Panc1 (cell line): ENCODE measurements around the gene CYTL1. TPM values are rescaled to one million over a fixed set of nuclear protein-coding genes. Genes with fewer than 3 reads are reported as not detected.

Experiments
- ATAC-seq: fragments of 200-7000 bp; cut with Tn5 transposase; 2 replicates; pipeline ENCODE4 v1.9.1; 2020; ENCODE audit warnings: mild to moderate bottlenecking, moderate library complexity
- BruUV-seq: library from RNA; stranded (reverse); fragments of 400-500 nt; replicated peaks from 2 replicates; lab custom pipeline; 2021; lab: Mats Ljungman, UMichigan
- CTCF ChIA-PET: fragments of 300-600 bp; sonication (Branson Sonifier 250); formaldehyde crosslinking; loops from one replicate; lab custom pipeline; 2022; ENCODE audit warnings: antibody characterized with exemption; lab: Charles Lee
- POLR2A ChIA-PET: fragments of 300-600 bp; sonication (Branson Sonifier 250); formaldehyde crosslinking; loops from one replicate; lab custom pipeline; 2022; ENCODE audit warnings: antibody characterized with exemption; lab: Charles Lee
- DNase-seq: peaks from one replicate; pipeline ENCODE4 v3.0.0-alpha.2; 2010; ENCODE audit warnings: low read depth, low spot score
- H3K27ac ChIP-seq: 2 replicates; pipeline ENCODE4 v1.5.1; 2011; ENCODE audit warnings: mild to moderate bottlenecking, low read length, inconsistent platforms
- H3K27me3 ChIP-seq: fragments of 200-500 bp; sonication (Bioruptor generic); 2 replicates; pipeline ENCODE4 v1.6.0; 2014; ENCODE audit warnings: low read length, inconsistent platforms; ENCODE audit not compliant: control insufficient read depth, insufficient read depth
- H3K36me3 ChIP-seq: fragments of 200-500 bp; sonication (Bioruptor generic); 2 replicates; pipeline ENCODE4 v1.5.1; 2014; ENCODE audit warnings: inconsistent platforms, mild to moderate bottlenecking, low read length, moderate library complexity; ENCODE audit not compliant: control insufficient read depth, insufficient read depth
- H3K4me1 ChIP-seq: 2 replicates; pipeline ENCODE4 v1.5.1; 2011; ENCODE audit warnings: inconsistent platforms, mild to moderate bottlenecking, low read length, moderate library complexity; ENCODE audit not compliant: control insufficient read depth, insufficient read depth
- H3K4me3 ChIP-seq, 2 experiments: 2 replicates each; pipeline ENCODE4 v1.5.1; 2011 to 2012; ENCODE audit warnings: low read depth in 2 of 2, low read length in 2 of 2, mild to moderate bottlenecking in 2 of 2, inconsistent platforms in 1 of 2, moderate library complexity in 1 of 2
- H3K9me3 ChIP-seq: fragments of 200-500 bp; sonication (Bioruptor generic); 2 replicates; pipeline ENCODE4 v1.5.1; 2014; ENCODE audit warnings: low read depth, mild to moderate bottlenecking, inconsistent platforms, low read length, moderate library complexity; ENCODE audit not compliant: control insufficient read depth, insufficient read depth
- POLR2AphosphoS5 ChIP-seq: IDR thresholded peaks from 2 replicates; pipeline ENCODE4 v1.6.1; 2012; ENCODE audit warnings: mild to moderate bottlenecking, low read depth, low read length, moderate library complexity
- SIN3A ChIP-seq: IDR thresholded peaks from 2 replicates; pipeline ENCODE4 v1.6.1; 2012; ENCODE audit warnings: low read depth, mild to moderate bottlenecking, low read length, moderate library complexity, borderline replicate concordance; ENCODE audit not compliant: insufficient read depth
- TCF7L2 ChIP-seq: IDR thresholded peaks from 2 replicates; pipeline ENCODE4 v1.6.1; 2011; ENCODE audit warnings: mild to moderate bottlenecking, low read depth, low read length, inconsistent platforms
- in situ Hi-C: cut with HindIII; loops from 2 replicates; pipeline ENCODE4 v1.10.0; 2016; ENCODE audit warnings: low sequenced_read_pairs, low pct_unique_long_range_greater_than_20kb
- intact Hi-C: fragments of 100-400 bp; cut with micrococcal nuclease; formaldehyde crosslinking; loops from one replicate; pipeline ENCODE4 v1.10.0; 2022; ENCODE audit not compliant: unreplicated experiment
- total RNA-seq: library from RNA; stranded (reverse); gene quantifications from one replicate; pipeline ENCODE4 v1.2.1, GENCODE V29; 2021; ENCODE audit not compliant: unreplicated experiment
- TF ChIP-seq, protein P1 (sequence below): fragments of 450-650 bp; IDR thresholded peaks from 2 replicates; pipeline ENCODE4 v1.5.1; 2017; ENCODE audit warnings: mild to moderate bottlenecking
- TF ChIP-seq, protein P2 (sequence below), 2 experiments: IDR thresholded peaks; 2 replicates each; pipeline ENCODE4 v1.6.1; 2011 to 2012; ENCODE audit warnings: low read depth in 2 of 2, control low read depth in 1 of 2, low read length in 1 of 2, mild to moderate bottlenecking in 1 of 2, moderate library complexity in 1 of 2; ENCODE audit not compliant: insufficient read depth in 1 of 2

CYTL1 gene
- total RNA-seq, 1 experiment from 2014 or later, result not detected

DNA sequence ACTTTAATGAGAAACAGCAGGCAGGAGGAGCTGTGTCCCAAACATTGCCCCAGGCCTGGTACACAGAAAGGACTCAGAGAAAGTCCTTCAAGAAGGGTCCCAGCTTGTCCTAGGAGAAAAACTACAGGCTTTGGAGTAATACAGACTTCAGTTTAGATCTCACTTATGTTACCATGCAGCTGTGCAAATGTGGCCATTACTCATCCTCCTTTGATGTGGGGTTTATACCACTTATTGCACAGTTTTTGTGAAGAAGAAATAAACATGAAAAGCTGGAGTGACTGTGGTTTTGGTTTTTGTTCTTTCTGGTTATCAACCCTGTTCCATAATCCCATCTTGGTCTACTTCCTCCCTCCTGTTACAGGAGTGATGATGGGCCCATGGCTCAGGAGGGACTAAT is 8.1 kb upstream of the CYTL1 start:
- BruUV-seq, result no TSS peak
- Histone ChIP-seq H3K36me3 (no peaks in the 10 kb centered on the region), H3K27me3 (no peaks in the 10 kb centered on the region), H3K4me3 (no peak overlapping the region), H3K4me1 (no peaks in the 10 kb centered on the region), H3K27ac (no peak overlapping the region), H3K9me3 (no peaks in the 10 kb centered on the region)
- POLR2A ChIA-PET, result interaction anchor here (0.6 kb wide), 1 partner anchor 516 kb away, joined by 5 read pairs; no protein-coding TSS in a partner anchor
- ATAC-seq (no peak), DNase-seq (no peak)
- in situ Hi-C loops, result no loop called here
- no peak for TF ChIP-seq POLR2AphosphoS5
- no peak for TF ChIP-seq SIN3A
- TF ChIP-seq, protein P1, sequence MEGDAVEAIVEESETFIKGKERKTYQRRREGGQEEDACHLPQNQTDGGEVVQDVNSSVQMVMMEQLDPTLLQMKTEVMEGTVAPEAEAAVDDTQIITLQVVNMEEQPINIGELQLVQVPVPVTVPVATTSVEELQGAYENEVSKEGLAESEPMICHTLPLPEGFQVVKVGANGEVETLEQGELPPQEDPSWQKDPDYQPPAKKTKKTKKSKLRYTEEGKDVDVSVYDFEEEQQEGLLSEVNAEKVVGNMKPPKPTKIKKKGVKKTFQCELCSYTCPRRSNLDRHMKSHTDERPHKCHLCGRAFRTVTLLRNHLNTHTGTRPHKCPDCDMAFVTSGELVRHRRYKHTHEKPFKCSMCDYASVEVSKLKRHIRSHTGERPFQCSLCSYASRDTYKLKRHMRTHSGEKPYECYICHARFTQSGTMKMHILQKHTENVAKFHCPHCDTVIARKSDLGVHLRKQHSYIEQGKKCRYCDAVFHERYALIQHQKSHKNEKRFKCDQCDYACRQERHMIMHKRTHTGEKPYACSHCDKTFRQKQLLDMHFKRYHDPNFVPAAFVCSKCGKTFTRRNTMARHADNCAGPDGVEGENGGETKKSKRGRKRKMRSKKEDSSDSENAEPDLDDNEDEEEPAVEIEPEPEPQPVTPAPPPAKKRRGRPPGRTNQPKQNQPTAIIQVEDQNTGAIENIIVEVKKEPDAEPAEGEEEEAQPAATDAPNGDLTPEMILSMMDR, result no peak
- no peak for TF ChIP-seq TCF7L2
- TF ChIP-seq, protein P2, sequence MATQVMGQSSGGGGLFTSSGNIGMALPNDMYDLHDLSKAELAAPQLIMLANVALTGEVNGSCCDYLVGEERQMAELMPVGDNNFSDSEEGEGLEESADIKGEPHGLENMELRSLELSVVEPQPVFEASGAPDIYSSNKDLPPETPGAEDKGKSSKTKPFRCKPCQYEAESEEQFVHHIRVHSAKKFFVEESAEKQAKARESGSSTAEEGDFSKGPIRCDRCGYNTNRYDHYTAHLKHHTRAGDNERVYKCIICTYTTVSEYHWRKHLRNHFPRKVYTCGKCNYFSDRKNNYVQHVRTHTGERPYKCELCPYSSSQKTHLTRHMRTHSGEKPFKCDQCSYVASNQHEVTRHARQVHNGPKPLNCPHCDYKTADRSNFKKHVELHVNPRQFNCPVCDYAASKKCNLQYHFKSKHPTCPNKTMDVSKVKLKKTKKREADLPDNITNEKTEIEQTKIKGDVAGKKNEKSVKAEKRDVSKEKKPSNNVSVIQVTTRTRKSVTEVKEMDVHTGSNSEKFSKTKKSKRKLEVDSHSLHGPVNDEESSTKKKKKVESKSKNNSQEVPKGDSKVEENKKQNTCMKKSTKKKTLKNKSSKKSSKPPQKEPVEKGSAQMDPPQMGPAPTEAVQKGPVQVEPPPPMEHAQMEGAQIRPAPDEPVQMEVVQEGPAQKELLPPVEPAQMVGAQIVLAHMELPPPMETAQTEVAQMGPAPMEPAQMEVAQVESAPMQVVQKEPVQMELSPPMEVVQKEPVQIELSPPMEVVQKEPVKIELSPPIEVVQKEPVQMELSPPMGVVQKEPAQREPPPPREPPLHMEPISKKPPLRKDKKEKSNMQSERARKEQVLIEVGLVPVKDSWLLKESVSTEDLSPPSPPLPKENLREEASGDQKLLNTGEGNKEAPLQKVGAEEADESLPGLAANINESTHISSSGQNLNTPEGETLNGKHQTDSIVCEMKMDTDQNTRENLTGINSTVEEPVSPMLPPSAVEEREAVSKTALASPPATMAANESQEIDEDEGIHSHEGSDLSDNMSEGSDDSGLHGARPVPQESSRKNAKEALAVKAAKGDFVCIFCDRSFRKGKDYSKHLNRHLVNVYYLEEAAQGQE (IDR thresholded peaks at IDR 0.05; ENCODE audit: insufficient read depth in 1 of 2, low read depth in 2 of 2, low read length in 1 of 2), result no peak
- intact Hi-C loops, result no loop called here
- CTCF ChIA-PET, result no interaction called here

- intact Hi-C loops, result no loop called here
- TF ChIP-seq, protein P2 (IDR thresholded peaks at IDR 0.05; ENCODE audit: insufficient read depth in 1 of 2, low read depth in 2 of 2, low read length in 1 of 2), result no peak
- TF ChIP-seq SIN3A (no peak), TCF7L2 (no peak), POLR2AphosphoS5 (no peak)
- TF ChIP-seq, protein P1, result no peak
- BruUV-seq, result no TSS peak
- Histone ChIP-seq H3K9me3 (no peaks in the 10 kb centered on the region), H3K27me3 (no peaks in the 10 kb centered on the region), H3K4me3 (no peak overlapping the region), H3K36me3 (no peaks in the 10 kb centered on the region), H3K4me1 (no peaks in the 10 kb centered on the region), H3K27ac (no peak overlapping the region)
- in situ Hi-C loops, result no loop called here
- ChIA-PET CTCF (no interaction called here), POLR2A (no interaction called here)
- ATAC-seq, result no peak
- no peak for DNase-seq
These were observed 7.1 kb upstream of the CYTL1 start for GRCh38 chr4:5026371-5026770.
